Activated CD4-positive, alpha-beta T cell treated with anti-CD3 and anti-CD28 coated beads, Interleukin-2, amount 50 U/mL, for 16 hours (primary cell): ENCODE data around the gene PLCB4.
"Not testable (repeated sequence)": the region's sequence is repeated elsewhere in the genome, so short reads cannot be mapped to it uniquely, and the experiment has no call there.

Experiments used
- DNase-seq: peaks from one replicate; pipeline ENCODE4 v3.0.0-alpha.2; 2020

PLCB4 gene

DNA sequence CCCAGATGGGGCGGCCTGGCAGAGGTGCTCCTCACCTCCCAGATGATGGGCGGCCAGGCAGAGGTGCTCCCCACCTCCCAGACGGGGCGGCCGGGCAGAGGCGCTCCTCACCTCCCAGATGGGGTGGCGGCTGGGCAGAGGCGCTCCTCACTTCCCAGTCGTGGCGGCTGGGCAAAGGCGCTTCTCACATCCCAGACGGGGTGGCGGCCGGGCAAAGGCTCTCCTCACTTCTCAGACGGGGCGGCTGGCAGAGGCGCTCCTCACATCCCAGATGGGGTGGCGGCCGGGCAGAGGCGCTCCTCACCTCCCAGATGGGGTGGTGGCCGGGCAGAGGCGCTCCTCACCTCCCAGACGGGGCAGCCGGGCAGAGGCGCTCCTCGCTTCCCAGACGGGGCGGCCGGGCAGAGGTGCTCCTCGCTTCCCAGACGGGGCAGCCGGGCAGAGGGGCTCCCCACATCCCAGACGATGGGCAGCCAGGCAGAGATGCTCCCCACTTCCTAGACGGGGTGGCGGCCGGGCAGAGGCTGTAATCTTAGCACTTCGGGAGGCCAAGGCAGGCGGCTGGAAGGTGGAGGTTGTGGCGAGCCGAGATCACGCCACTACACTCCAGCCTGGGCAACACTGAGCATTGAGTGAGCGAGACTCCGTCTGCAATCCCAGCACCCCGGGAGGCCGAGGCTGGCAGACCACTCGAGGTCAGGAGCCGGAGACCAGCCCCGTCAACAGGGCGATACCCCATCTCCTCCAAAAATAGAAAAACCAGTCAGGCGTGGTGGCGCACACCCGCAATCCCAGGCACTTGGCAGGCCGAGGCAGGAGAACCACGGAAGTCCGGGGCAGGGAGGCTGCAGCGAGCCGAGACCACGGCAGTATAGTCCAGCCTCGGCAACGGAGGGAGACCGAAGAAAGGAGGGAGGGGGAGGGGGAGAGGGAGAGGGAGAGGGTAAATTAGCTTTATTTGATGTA lies 316.7 kb downstream of the PLCB4 start:
- DNase-seq: not testable (repeated sequence)

GRCh38 chr20:9388160-9388812 lies 319.4 kb downstream of the PLCB4 start:
- DNase-seq: no peak

DNA sequence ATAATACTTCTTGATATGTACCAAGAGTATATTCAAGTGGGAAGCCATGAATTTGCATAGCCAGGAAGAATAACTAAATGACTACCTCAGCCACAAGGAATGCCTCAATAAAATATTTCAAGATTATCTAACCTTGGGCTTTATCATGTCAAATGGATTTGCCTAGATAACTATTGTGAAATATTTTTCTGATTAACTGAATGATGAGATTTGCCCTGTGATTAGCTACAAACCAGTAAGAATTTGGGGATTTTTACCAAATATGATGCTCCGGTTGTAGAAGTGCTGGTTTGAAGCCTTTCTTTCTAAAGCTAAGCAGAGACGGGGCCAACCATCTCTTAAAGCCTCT lies 319.9 kb downstream of the PLCB4 start:
- no peak for DNase-seq

DNA sequence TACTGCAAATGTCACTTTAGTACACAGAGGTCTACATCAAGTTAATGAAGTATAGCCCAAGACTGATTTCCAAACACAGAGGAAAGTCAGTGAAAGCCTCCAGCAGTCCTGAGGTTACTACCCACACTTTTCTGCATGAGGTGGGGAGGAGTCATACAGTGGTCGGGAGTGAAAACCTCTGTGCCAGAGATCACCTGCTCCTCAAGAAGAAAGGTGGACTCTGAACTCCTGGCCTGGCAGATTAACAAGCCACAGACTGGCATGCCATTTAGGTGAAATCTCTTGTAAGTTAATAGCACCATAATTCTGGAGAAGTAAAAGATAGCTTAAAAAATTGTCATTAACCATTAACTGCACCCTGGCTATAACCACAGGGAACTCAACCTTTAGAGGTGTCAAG lies 320.5 kb downstream of the PLCB4 start:
- DNase-seq: no peak

GRCh38 chr20:9390441-9390840 lies 321.6 kb downstream of the PLCB4 start:
- DNase-seq: no peak

DNA sequence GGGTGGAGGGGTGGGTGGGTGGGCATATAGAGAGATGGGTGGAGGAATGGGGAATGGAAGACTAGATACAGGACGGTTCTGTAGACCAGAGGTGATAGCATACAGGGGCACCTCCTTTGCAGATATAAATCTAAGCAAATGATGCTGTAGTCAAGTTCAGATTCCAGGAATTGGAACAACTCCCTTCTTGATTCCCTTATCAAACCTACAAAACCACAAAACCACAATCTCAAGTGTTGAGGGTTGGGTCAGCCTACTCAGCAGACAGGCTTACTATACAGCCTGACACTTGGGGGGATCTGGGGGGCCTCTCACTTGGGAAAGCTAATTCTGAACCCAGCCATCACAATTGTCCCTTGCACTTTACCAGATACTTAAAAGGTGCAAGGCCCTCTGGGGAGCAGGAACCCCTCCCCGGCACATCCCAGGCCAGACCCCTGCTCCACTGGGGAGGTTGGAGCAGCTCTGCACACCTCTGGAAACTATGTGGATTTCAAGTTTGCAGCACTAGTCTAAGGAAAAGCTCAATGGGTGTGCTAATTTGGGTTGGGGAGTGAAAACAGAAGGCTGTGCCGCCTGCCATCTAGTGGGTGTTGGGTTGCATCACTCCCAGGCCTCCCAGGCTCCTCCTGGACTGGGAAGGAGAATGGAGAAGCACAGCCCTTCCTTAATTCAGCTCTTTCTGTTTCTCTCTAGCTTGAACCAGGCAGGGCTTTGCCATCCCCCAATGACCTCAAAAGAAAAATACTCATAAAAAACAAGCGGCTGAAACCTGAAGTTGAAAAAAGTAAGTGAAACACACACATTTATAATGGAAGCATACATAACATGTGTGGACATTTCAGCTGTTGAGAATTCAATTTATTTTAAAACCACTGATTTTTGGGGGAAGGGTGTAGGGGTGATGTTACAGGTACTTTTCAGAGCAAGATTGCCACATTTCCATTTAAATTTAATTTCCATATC lies 324.3 kb downstream of the PLCB4 start:
- DNase-seq: no peak

DNA sequence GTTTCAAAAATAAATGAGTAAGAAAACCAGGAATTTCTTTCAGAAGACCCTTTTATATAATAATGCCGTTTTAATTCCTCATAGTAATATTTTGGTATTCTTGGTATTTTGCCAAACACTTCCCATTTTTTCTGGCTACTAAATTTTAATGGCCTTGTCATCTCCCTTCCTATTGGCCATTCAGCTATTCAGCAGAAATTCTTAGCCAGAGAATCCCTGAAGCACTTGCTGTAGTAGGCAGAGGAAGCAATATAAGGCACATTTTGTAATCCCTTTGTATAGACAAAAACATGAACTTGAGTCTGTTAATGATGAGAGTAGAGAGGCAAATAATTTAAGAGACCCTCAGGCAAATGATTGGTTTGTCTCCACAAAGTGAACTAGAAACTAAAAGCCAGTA lies 327.1 kb downstream of the PLCB4 start:
- DNase-seq: no peak

DNA sequence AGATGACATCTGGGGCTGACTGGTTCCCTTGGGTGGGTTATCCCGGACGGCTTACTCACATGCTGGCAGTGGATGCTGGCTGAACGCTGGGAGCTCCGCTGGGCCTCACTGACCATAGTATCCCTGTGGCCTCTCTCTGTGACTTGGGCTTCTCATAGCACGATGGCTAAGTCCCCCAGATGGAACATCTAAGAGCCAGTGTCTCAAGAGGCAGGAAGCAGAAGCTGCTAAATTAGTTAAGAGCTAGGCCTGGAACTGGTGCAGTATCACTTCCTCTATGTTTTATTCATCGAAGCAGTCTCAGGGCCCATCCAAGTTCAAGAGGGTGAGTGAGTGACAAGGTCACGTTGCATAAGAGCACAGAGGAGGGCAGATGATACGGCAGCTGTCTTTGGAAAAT lies 329.0 kb downstream of the PLCB4 start:
- no peak for DNase-seq

DNA sequence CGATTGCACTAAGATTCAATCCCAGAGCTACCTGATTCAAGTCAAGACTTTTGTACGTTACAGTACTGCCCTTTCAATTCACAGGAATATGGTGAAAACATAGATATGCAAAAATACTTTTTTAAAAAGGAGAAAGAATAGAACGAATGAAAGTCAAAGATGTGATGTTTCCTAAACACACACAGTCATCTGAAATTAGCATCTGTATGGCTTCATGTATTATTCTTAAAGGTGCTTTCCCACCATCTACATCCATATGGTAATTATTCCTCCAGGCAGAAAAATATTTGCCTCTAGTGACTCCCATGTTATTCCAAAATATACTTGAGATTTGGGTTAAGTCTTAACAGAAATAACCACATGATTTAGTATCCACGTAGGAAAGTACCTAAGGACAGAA lies 330.0 kb downstream of the PLCB4 start:
- DNase-seq: no peak

GRCh38 chr20:9399322-9399721 lies 330.4 kb downstream of the PLCB4 start:
- DNase-seq: no peak

- DNase-seq: no peak
Observed at GRCh38 chr20:9400171-9401025, 331.5 kb downstream of the PLCB4 start.

GRCh38 chr20:9401371-9401770 lies 332.5 kb downstream of the PLCB4 start:
- DNase-seq: no peak

- no peak for DNase-seq
Observed at GRCh38 chr20:9402141-9402540, 333.3 kb downstream of the PLCB4 start.

- no peak for DNase-seq
Observed at GRCh38 chr20:9402546-9402945, 333.7 kb downstream of the PLCB4 start.

DNA sequence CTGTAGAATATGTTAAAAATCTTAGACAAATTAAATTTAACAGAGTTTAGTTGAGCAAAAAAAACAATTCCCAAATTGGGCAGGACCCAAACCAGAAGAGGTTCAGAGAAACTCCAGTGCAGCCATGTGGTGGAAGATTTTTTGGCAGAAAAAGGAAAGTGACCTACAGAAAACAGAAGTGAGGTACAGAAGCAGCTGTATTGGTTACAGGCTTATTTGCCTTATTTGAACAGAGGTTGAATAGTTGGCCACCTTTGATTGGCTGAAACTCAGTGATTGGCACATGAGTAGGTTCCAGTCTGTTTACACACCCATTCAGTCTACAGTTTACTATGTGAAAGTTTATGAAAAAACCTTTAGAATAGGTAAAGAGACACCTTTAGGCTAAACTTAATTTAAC lies 334.6 kb downstream of the PLCB4 start:
- DNase-seq: no peak

- DNase-seq: peak; percentile 50
Observed at GRCh38 chr20:9407805-9408421, 339.0 kb downstream of the PLCB4 start.

DNA sequence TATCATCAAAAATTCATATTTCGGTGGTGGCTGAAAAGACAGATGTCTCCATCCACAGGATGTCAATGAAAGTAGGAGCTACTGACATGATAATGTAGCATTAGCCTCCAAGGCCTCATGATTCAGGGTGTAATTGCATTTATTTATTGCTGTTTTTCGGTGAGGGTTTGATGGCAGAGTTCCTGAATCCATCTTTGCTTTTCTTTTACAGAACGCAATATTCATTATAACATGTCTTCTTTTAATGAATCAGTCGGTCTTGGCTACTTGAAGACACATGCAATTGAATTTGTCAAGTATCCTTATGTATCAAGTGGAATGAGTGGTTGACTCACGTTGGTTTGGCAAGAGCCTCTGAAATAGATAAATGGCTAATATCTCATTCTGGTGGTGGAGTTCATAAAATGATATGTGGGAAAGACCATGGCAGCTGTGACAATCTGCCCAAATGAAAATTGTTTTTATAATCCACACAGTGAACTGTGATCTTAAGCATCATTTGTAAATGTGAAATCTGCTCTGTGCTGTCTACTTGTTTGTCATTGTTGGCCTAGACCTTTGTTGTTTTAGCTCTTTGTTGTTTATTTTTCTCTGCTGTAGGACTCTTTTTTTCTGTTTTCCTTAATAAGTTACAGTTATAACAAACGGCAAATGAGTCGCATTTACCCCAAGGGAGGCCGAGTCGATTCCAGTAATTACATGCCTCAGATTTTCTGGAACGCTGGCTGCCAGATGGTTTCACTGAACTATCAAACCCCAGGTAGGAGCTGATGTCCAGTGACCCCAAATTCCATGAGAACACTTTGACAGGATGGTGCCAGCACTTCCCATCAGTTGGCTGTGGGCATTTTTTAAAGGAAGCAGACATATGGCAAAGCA lies 339.8 kb downstream of the PLCB4 start:
- no peak for DNase-seq

- no peak for DNase-seq
Observed at GRCh38 chr20:9409352-9409751, 340.5 kb downstream of the PLCB4 start.

GRCh38 chr20:9409981-9410380 lies 341.1 kb downstream of the PLCB4 start:
- DNase-seq: no peak

DNA sequence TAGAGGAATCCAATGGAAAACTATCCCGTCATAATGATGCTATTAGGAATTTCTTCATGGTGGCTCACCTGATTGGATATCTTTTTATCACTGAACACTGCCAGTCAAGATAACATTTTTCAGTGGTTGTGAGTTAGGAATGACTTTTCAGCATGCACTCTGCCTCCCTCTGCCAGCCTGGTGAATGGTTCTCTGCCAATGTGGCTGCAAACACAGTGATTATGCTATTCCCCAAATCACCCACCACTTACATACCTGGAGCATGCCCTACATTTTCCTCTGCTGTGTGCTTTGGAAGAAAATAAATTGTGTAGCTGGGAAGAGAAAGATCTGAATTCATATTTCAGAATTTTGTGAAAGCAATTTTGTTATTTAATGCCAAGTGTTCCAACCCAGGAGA lies 342.9 kb downstream of the PLCB4 start:
- DNase-seq: no peak

GRCh38 chr20:9412309-9412708 lies 343.4 kb downstream of the PLCB4 start:
- no peak for DNase-seq
